Esophagus squamous epithelium (tissue), 4 donors: ENCODE measurements around the gene PRDX1.

ENCODE experiments used
- POLR2A ChIP-seq, 4 donors: fragments of 450-650 bp; IDR thresholded peaks; one replicate each; pipeline ENCODE4 v1.6.1; 2017; ENCODE audit warnings: antibody characterized with exemption in 4 of 4, mild to moderate bottlenecking in 4 of 4, moderate library complexity in 3 of 4
- TF ChIP-seq, protein P1 (sequence below), 6 experiments: fragments of 450-650 bp in 4 of 6; fragments of 200-600 bp in 2 of 6; sonication (generic) in 2 of 6; IDR thresholded peaks; one replicate each; pipeline ENCODE4 v1.5.1; 2016 to 2019; ENCODE audit warnings: antibody characterized with exemption in 6 of 6, mild to moderate bottlenecking in 4 of 6, moderate library complexity in 4 of 6

DNA sequence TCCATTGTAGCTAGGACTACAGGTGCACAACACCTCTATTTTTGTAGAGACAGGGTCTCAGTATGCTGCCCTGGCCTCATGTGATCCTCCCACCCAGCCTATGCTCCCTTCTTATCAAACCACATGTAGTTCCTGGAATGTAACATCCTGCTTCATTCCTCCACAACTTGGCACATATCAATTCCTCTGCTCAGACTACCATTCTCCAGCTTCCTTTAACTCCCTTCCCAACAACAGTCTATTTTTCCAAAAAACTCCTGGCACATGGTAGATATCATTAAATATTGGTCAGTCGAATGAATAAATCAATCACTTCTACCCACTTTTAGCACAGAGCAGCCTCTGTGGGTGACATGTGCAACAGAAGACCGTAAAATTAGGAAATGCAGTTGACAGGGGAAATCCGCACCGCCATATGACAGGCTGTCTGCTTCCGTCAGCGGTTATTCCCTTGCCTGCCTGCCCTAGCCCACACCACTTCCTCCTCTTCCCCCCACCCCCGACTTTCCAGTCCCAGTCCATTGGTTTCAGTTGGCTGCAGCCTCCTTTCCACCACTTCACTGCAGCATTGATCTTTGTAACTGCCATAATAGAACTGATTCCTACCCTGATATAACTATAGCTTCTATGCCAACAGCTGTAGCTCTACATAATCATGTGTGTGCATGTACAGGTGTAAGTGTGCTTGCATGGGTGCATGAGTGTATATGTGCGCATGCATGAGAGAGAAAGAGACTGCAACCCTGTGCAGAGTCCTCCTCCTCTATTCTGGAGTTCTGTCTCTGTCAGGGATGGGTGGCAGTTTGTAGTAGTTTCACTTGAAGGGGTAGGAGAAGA, 22.1 kb upstream of the PRDX1 start:
- TF ChIP-seq, protein P1, sequence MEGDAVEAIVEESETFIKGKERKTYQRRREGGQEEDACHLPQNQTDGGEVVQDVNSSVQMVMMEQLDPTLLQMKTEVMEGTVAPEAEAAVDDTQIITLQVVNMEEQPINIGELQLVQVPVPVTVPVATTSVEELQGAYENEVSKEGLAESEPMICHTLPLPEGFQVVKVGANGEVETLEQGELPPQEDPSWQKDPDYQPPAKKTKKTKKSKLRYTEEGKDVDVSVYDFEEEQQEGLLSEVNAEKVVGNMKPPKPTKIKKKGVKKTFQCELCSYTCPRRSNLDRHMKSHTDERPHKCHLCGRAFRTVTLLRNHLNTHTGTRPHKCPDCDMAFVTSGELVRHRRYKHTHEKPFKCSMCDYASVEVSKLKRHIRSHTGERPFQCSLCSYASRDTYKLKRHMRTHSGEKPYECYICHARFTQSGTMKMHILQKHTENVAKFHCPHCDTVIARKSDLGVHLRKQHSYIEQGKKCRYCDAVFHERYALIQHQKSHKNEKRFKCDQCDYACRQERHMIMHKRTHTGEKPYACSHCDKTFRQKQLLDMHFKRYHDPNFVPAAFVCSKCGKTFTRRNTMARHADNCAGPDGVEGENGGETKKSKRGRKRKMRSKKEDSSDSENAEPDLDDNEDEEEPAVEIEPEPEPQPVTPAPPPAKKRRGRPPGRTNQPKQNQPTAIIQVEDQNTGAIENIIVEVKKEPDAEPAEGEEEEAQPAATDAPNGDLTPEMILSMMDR (IDR thresholded peaks at IDR 0.05): no peak
- no peak for TF ChIP-seq POLR2A (IDR thresholded peaks at IDR 0.05)
